ENCODE measurements around the gene IFNA5.

DNA sequence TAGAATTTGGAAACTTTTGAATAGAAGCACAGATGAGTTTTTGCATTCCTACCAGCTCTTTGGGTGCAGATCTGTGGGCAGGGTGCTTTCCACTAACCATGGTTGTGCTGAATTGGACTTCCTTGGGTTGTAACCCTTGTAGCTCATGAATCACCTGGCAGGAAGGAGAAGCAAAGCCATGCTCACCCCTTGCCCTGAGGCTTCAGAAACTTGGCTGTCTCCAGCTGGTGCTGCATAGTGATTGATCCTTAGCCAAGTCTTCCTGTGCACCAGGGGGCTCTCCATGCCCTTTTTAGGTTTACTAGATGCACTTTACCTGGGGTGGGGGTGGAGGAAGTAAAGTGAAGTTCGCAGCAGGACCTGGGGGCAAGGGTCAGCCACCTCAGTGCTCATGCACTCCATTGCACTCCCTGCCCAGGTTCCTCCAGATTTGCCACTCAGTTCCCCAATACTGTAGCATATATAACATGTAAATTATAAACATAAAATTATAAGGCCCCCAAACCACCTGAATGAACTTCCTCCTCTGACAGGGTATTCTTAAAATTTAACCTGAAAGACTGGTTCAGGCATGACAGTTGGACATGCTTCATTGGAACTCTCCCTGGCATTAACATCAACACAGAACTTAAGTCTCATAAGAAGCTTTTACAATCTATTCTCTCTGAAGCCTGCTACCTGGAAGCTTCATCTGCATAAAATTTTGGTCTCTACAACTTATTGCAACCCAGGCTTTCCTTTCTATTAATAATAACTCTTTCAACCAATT is 39.5 kb downstream of the IFNA5 start:
- TF ChIP-seq, protein P1, sequence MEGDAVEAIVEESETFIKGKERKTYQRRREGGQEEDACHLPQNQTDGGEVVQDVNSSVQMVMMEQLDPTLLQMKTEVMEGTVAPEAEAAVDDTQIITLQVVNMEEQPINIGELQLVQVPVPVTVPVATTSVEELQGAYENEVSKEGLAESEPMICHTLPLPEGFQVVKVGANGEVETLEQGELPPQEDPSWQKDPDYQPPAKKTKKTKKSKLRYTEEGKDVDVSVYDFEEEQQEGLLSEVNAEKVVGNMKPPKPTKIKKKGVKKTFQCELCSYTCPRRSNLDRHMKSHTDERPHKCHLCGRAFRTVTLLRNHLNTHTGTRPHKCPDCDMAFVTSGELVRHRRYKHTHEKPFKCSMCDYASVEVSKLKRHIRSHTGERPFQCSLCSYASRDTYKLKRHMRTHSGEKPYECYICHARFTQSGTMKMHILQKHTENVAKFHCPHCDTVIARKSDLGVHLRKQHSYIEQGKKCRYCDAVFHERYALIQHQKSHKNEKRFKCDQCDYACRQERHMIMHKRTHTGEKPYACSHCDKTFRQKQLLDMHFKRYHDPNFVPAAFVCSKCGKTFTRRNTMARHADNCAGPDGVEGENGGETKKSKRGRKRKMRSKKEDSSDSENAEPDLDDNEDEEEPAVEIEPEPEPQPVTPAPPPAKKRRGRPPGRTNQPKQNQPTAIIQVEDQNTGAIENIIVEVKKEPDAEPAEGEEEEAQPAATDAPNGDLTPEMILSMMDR (IDR thresholded peaks at IDR 0.05; ENCODE audit: low read length), result no peak
- TF ChIP-seq EZH2 (optimal IDR thresholded peaks at IDR 0.05; ENCODE audit: low read depth, low read length), result no peak
- TF ChIP-seq EZH2phosphoT487 (IDR thresholded peaks at IDR 0.05; ENCODE audit: low read length), result no peak
